Thyroid gland (tissue), 4 donors: Measurements from ENCODE around the gene POC1B.

Experiments used
- CTCF ChIP-seq, 6 experiments: fragments of 200-600 bp in 3 of 6; fragments of 450-650 bp in 3 of 6; sonication (generic) in 3 of 6; IDR thresholded peaks; one replicate each; pipeline ENCODE4 v1.5.1; 2016 to 2019; ENCODE audit warnings: antibody characterized with exemption in 6 of 6, mild to moderate bottlenecking in 2 of 6, inconsistent platforms in 1 of 6, moderate library complexity in 1 of 6
- POLR2A ChIP-seq, 2 donors: fragments of 450-650 bp; IDR thresholded peaks; one replicate each; pipeline ENCODE4 v1.6.1; 2017; ENCODE audit warnings: antibody characterized with exemption in 2 of 2, mild to moderate bottlenecking in 2 of 2, moderate library complexity in 1 of 2

GRCh38 chr12:89479982-89480381 lies 45.9 kb downstream of the POC1B start:
- TF ChIP-seq POLR2A (IDR thresholded peaks at IDR 0.05): no peak
- TF ChIP-seq CTCF (IDR thresholded peaks at IDR 0.05): no peak
